ENCODE measurements around the gene PDPK1.
"Not testable (repeated sequence)": the region's sequence is repeated elsewhere in the genome, so short reads cannot be mapped to it uniquely, and the experiment has no call there.

Gene PDPK1

DNA sequence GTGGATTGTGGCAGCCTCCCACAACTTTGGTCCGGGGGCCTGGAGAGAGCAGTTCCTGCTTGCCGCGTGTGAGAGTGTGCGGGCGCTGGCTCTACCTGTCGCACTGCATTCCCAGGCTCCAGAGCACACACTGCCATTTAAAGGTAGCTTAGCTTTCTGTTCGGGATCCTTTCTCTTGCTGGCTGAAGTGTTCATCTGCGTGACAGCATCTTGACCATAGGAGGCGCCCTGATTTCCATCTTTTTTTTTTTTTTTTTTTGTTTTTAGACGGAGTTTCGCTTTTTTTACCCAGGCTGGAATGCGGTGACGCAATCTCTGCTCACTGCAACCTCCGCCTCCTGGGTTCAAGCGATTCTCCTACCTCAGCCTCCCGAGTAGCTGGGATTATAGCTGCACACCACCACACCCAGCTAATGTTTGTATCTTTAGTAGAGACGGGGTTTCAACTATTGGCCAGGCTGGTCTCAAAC lies 13.6 kb downstream of the PDPK1 start:
- H3K27ac ChIP-seq (ENCODE audit: low read depth, low read length); H3K9ac ChIP-seq (ENCODE audit: low read length); H3K27me3 ChIP-seq (ENCODE audit: control insufficient read depth, insufficient read depth, low read length); H3K36me3 ChIP-seq (ENCODE audit: control insufficient read depth, insufficient read depth, low read length); H3K4me1 ChIP-seq (ENCODE audit: control insufficient read depth, insufficient read depth, low read length); H3K4me3 ChIP-seq (ENCODE audit: low read length): not testable (repeated sequence)

DNA sequence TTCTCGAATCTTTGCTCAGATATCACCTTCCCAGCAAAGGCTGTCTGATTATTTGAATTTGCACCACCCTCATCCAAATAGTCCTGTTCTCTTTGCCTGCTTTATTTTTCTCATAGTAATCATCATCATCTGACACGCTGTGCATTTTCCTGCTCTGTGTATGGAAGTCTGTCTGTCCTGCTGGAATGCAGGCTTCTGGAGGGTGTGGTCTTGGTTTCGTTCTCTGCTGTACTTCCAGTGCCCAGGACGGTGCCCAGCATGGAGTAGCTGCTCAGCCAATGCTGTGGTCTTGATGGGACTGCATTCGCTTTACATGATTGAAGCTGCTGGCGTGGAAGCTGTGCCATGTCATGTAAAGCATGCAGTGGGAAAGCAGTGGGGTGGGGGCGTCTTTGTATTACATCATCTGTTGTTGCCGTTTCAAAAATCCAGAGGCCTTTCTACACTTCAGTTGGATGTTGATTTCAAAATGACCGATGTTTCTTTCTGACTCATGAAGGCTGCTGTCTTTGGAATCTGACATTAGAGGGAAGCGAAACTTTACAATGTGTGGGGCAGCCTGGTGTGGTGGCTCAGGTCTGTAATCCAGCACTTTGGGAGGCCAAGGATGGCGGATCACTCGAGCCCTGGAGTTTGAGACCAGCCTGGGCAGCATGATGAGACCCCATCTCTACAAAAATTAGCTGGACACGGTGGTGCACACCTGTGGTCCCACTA lies 17.0 kb downstream of the PDPK1 start:
- H3K27ac ChIP-seq (ENCODE audit: low read depth, low read length); H3K27me3 ChIP-seq (ENCODE audit: control insufficient read depth, insufficient read depth, low read length); H3K4me3 ChIP-seq (ENCODE audit: low read length); H3K4me1 ChIP-seq (ENCODE audit: control insufficient read depth, insufficient read depth, low read length); H3K9ac ChIP-seq (ENCODE audit: low read length); H3K36me3 ChIP-seq (ENCODE audit: control insufficient read depth, insufficient read depth, low read length): not testable (repeated sequence)

DNA sequence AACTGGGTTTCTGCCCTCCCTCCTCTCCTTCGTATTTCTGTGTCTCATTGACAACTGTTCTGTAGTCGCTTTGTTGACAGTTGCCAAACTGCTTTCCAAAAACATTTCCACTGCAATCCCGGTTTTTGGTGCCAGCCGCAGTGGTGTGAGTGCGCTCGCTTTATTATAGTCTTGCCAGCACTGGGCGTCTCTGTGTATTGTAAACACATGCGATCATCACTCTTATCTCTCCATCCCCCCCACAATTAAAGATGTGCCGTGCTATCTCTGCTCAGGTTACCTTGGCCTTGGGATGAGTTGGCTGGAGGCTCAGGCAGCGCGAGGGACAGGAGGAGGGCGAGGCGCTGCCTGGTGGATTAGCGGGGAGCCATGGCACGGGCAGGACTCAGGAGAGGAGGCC lies 19.3 kb downstream of the PDPK1 start:
- not testable (repeated sequence) for H3K36me3 ChIP-seq (ENCODE audit: control insufficient read depth, insufficient read depth, low read length); H3K9ac ChIP-seq (ENCODE audit: low read length); H3K4me3 ChIP-seq (ENCODE audit: low read length); H3K27ac ChIP-seq (ENCODE audit: low read depth, low read length); H3K4me1 ChIP-seq (ENCODE audit: control insufficient read depth, insufficient read depth, low read length); H3K27me3 ChIP-seq (ENCODE audit: control insufficient read depth, insufficient read depth, low read length)

DNA sequence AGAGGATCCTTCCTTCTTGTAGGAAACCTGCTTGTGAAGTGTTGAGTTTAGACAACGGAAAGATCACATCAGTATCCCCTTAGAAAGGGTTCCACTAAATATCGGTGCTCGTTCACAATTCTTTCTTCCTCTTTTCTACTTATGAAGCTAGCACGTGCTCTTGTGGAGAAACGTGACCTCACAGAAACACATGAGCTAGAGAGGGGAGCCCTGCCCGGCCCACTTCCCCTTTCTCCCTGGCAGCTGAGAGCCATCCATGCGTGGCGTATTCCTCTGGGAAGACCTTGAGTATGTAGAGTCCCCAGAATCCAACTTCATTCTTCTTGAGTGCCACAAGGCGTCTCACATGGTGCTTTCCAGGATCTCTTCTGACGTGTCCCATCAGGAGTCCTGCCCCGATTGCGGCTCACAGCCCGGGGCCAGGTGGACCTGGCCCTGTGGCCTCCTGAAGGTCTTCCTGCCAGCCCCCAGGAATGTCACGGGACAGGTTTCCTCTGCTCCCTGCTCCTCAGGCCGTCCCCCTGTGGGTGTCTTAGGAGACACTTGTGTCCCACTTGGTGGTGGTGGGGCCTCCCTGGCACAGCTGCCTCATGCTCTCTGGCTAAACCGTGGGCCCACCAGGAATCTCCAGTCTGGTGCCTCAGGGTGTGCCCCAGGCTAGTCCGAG lies 22.4 kb downstream of the PDPK1 start:
- H3K9ac ChIP-seq (ENCODE audit: low read length); H3K4me3 ChIP-seq (ENCODE audit: low read length); H3K36me3 ChIP-seq (ENCODE audit: control insufficient read depth, insufficient read depth, low read length); H3K27ac ChIP-seq (ENCODE audit: low read depth, low read length); H3K4me1 ChIP-seq (ENCODE audit: control insufficient read depth, insufficient read depth, low read length); H3K27me3 ChIP-seq (ENCODE audit: control insufficient read depth, insufficient read depth, low read length): not testable (repeated sequence)

DNA sequence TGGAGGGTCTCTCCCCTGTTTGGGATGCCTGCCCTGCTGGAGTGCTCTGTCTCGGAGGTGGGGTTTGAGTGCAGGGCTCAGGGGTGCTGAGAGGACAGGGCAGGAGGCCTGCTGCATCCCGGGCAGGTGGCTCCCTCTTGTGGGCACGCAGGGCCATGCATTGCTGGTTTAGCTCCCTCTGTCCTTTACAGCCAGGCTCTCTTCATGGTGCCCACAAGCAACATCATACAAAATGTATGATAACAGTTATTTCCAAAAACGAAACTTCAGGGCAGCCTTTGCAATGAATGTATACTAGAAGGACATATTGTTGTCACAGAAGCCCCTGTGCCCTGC lies 22.9 kb downstream of the PDPK1 start:
- not testable (repeated sequence) for H3K4me3 ChIP-seq (ENCODE audit: low read length); H3K36me3 ChIP-seq (ENCODE audit: control insufficient read depth, insufficient read depth, low read length); H3K27ac ChIP-seq (ENCODE audit: low read depth, low read length); H3K27me3 ChIP-seq (ENCODE audit: control insufficient read depth, insufficient read depth, low read length); H3K9ac ChIP-seq (ENCODE audit: low read length); H3K4me1 ChIP-seq (ENCODE audit: control insufficient read depth, insufficient read depth, low read length)

DNA sequence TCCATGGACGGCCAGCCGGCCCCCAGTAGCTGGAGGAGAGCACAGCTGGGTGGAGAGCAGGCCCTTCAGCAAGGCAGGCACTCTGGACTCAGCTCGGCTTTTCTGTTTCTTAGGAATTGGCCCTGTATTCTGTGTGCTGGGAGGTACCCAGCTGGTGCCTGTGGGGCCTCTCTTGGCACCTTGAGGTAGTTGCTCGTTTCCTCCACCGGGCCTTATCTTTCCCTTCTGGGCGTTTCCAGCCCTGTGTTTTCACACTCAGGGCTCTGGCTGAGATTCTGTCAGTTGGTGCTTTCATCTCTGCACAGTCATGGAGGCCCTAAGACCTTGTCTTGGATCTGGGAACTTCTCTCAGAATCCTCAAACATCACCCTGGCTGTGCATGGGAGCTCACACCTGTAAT lies 29.7 kb downstream of the PDPK1 start:
- not testable (repeated sequence) for H3K9ac ChIP-seq (ENCODE audit: low read length); H3K36me3 ChIP-seq (ENCODE audit: control insufficient read depth, insufficient read depth, low read length); H3K4me3 ChIP-seq (ENCODE audit: low read length); H3K27ac ChIP-seq (ENCODE audit: low read depth, low read length); H3K27me3 ChIP-seq (ENCODE audit: control insufficient read depth, insufficient read depth, low read length); H3K4me1 ChIP-seq (ENCODE audit: control insufficient read depth, insufficient read depth, low read length)

DNA sequence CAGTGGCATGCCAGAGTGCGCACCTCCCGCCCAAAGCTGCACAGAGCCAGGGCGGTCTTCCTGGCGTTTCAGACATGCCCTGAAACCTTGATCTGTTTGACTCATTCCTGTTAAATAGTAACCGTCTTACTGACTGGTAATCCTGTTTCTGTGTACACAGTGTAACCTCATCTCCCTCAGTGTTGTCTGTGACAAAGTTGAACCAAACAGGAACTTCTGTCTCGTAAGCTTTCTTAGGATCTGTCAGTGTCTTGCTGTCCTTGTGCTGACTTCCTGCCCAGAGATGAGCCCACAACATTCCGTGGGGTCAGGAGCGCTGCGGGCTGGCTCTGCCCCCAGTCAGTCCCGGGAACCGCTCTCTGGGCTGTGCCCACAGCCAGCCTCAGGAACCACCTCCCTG lies 30.8 kb downstream of the PDPK1 start:
- H3K4me1 ChIP-seq (ENCODE audit: control insufficient read depth, insufficient read depth, low read length); H3K4me3 ChIP-seq (ENCODE audit: low read length); H3K9ac ChIP-seq (ENCODE audit: low read length); H3K36me3 ChIP-seq (ENCODE audit: control insufficient read depth, insufficient read depth, low read length); H3K27me3 ChIP-seq (ENCODE audit: control insufficient read depth, insufficient read depth, low read length); H3K27ac ChIP-seq (ENCODE audit: low read depth, low read length): not testable (repeated sequence)

DNA sequence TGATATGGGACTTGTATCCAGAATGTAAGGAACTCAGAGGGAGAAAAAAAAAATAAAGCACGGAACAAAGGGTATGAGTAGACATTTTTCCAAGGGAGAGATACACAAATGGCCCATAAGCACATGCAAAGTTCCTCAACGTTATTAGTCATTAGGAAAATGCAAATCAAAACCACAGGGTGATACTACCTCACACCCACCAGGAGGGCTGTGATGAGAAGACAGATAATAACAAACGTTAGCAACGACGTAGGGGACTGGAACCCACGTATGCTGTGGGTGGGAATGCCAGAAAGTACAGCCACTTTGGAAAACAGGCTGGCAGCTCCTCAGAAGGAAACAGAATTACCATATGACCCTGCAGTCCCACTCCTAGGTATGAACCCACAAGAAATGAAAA lies 34.9 kb downstream of the PDPK1 start:
- H3K4me3 ChIP-seq (ENCODE audit: low read length); H3K27me3 ChIP-seq (ENCODE audit: control insufficient read depth, insufficient read depth, low read length); H3K36me3 ChIP-seq (ENCODE audit: control insufficient read depth, insufficient read depth, low read length); H3K9ac ChIP-seq (ENCODE audit: low read length); H3K27ac ChIP-seq (ENCODE audit: low read depth, low read length); H3K4me1 ChIP-seq (ENCODE audit: control insufficient read depth, insufficient read depth, low read length): not testable (repeated sequence)

DNA sequence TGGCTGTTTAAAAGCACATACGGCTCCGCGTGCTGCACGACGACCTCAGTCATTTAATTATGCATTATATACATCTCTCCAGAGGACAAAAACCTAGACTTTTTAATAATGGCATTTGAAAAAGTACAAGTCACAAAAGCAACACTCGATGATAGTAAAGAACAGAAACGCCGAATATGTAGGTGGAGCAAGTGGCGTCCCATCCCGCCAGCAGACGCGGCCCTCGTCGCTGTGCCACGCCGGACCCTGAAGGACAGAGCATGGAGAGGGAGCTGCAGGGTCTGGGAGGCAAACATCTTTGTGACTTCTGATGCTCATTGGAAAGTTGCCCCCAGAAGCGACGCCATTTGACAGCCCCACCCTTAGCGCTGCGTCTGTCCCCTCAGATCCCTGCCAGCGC lies 38.0 kb downstream of the PDPK1 start:
- H3K36me3 ChIP-seq (ENCODE audit: control insufficient read depth, insufficient read depth, low read length); H3K9ac ChIP-seq (ENCODE audit: low read length); H3K27ac ChIP-seq (ENCODE audit: low read depth, low read length); H3K27me3 ChIP-seq (ENCODE audit: control insufficient read depth, insufficient read depth, low read length); H3K4me1 ChIP-seq (ENCODE audit: control insufficient read depth, insufficient read depth, low read length); H3K4me3 ChIP-seq (ENCODE audit: low read length): not testable (repeated sequence)

DNA sequence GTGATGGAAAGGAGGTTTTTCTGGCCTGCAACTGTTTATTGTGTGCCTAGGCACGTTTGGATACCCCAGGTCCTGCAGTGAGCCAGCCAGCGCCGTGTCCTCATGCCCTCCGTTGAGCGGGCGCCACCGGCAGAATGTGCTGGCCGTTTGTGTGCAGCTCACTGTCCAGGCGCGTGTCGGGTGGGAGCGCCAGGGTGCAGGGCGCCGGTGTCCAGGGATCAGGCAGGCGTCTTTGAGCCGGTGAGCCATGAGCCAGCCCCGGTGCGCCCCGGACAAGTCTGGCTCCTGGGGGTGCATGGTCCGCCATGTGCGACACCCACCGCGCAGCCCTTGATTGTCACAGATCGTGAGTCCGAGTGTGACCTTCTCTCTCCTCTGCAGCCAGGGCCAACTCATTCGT lies 39.2 kb downstream of the PDPK1 start:
- H3K4me1 ChIP-seq (ENCODE audit: control insufficient read depth, insufficient read depth, low read length); H3K27me3 ChIP-seq (ENCODE audit: control insufficient read depth, insufficient read depth, low read length); H3K36me3 ChIP-seq (ENCODE audit: control insufficient read depth, insufficient read depth, low read length); H3K9ac ChIP-seq (ENCODE audit: low read length); H3K27ac ChIP-seq (ENCODE audit: low read depth, low read length); H3K4me3 ChIP-seq (ENCODE audit: low read length): not testable (repeated sequence)

DNA sequence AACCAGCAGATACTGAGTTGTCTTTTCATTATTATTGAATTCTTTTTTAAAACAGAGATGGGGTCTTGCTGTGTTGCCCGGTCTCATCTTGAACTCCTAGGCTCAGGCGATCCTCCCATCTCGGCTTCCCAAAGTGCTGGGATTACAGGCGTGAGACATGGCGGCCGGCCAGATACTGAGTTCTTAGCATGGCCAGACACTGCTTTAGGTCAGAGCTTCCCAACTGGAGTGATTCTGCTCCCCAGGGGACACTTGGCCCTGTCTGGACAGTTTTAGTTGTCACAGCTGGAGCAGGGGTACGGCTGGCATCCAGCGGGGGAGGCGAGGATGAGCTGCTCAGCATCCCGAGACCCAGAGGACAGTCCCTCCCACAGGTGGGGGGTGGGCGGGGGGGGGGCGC lies 41.1 kb downstream of the PDPK1 start:
- not testable (repeated sequence) for H3K9ac ChIP-seq (ENCODE audit: low read length); H3K4me1 ChIP-seq (ENCODE audit: control insufficient read depth, insufficient read depth, low read length); H3K36me3 ChIP-seq (ENCODE audit: control insufficient read depth, insufficient read depth, low read length); H3K4me3 ChIP-seq (ENCODE audit: low read length); H3K27me3 ChIP-seq (ENCODE audit: control insufficient read depth, insufficient read depth, low read length); H3K27ac ChIP-seq (ENCODE audit: low read depth, low read length)

DNA sequence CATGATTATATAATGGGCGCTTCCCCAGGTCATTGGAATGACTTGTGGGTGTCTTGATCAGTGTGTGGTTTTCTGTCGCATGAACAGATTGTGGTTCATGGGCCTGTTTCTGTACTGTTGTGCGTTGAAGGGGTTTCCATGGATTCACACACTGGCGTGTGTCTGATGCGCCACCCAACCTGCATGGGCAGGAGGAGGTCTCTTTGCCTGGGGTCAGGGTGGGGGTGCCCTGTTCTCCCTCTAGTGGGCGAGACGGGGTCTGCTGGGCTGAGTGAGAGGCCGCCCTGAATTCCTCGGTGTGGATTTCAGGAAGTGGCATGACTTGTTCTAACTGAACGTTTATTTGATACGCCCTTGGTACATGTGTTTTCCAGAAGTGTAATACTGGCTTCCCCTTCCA lies 42.3 kb downstream of the PDPK1 start:
- H3K4me1 ChIP-seq (ENCODE audit: control insufficient read depth, insufficient read depth, low read length); H3K27ac ChIP-seq (ENCODE audit: low read depth, low read length); H3K27me3 ChIP-seq (ENCODE audit: control insufficient read depth, insufficient read depth, low read length); H3K9ac ChIP-seq (ENCODE audit: low read length); H3K36me3 ChIP-seq (ENCODE audit: control insufficient read depth, insufficient read depth, low read length); H3K4me3 ChIP-seq (ENCODE audit: low read length): not testable (repeated sequence)

DNA sequence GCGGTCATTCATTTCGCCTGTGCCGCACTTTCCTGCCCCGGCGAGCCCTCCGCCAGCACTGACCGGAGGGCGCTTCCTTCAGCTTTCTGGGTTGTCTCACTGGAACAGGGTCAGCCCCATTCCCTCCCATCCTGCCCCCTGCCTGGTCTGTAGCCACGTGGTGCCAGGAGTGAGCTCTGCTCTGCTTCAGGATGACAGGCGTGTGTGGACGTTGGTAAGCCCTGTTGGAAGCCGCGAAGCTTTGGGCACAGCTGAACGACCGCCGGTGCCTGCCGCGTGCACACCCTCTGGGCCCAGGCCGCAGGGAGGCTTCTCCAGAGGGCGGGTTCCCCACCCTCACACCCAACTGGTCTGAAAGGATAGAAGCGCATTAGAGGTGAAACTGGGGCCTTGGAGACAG lies 43.0 kb downstream of the PDPK1 start:
- H3K27ac ChIP-seq (ENCODE audit: low read depth, low read length); H3K27me3 ChIP-seq (ENCODE audit: control insufficient read depth, insufficient read depth, low read length); H3K4me1 ChIP-seq (ENCODE audit: control insufficient read depth, insufficient read depth, low read length); H3K36me3 ChIP-seq (ENCODE audit: control insufficient read depth, insufficient read depth, low read length); H3K9ac ChIP-seq (ENCODE audit: low read length); H3K4me3 ChIP-seq (ENCODE audit: low read length): not testable (repeated sequence)
